Fibroblast of skin of right quadriceps (primary cell): ENCODE results near the gene TBC1D20.
"Not testable (repeated sequence)": the region's sequence is repeated elsewhere in the genome, so short reads cannot be mapped to it uniquely, and the experiment has no call there.

ENCODE experiments used
- DNase-seq: peaks from one replicate; pipeline ENCODE4 v3.0.0-alpha.2; 2013

Gene TBC1D20

GRCh38 chr20:400128-400453 is 62.2 kb downstream of the TBC1D20 start:
- no peak for DNase-seq

GRCh38 chr20:399182-399707 is 63.1 kb downstream of the TBC1D20 start:
- no peak for DNase-seq

- DNase-seq = no peak
Measured at GRCh38 chr20:397432-398237, 64.7 kb downstream of the TBC1D20 start.

- no peak for DNase-seq
Measured at GRCh38 chr20:396619-397431, 65.5 kb downstream of the TBC1D20 start.

- no peak for DNase-seq
Measured at GRCh38 chr20:396252-396618, 66.1 kb downstream of the TBC1D20 start.

- DNase-seq = not testable (repeated sequence)
Measured at GRCh38 chr20:393296-393695, 69.0 kb downstream of the TBC1D20 start.

GRCh38 chr20:391041-391711 is 71.2 kb downstream of the TBC1D20 start:
- no peak for DNase-seq

- no peak for DNase-seq
Measured at GRCh38 chr20:389220-389619, 73.1 kb downstream of the TBC1D20 start.

GRCh38 chr20:388034-388994 is 74.0 kb downstream of the TBC1D20 start:
- DNase-seq = no peak

- DNase-seq = no peak
Measured at GRCh38 chr20:387520-387919, 74.8 kb downstream of the TBC1D20 start.

- DNase-seq = not testable (repeated sequence)
Measured at GRCh38 chr20:386634-387033, 75.7 kb downstream of the TBC1D20 start.
